Uterus (tissue), 2 donors: ENCODE data around the gene ST6GALNAC3.

Experiments
- POLR2A ChIP-seq, 2 donors: fragments of 450-650 bp; IDR thresholded peaks; one replicate each; pipeline ENCODE4 v1.6.1; 2016; ENCODE audit warnings: antibody characterized with exemption in 2 of 2, mild to moderate bottlenecking in 1 of 2, moderate library complexity in 1 of 2
- TF ChIP-seq, protein P1 (sequence below), 4 experiments: fragments of 200-600 bp in 2 of 4; fragments of 450-650 bp in 2 of 4; sonication (generic) in 2 of 4; IDR thresholded peaks; one replicate each; pipeline ENCODE4 v1.5.1; 2016 to 2019; ENCODE audit warnings: antibody characterized with exemption in 4 of 4, mild to moderate bottlenecking in 2 of 4, moderate library complexity in 1 of 4

DNA sequence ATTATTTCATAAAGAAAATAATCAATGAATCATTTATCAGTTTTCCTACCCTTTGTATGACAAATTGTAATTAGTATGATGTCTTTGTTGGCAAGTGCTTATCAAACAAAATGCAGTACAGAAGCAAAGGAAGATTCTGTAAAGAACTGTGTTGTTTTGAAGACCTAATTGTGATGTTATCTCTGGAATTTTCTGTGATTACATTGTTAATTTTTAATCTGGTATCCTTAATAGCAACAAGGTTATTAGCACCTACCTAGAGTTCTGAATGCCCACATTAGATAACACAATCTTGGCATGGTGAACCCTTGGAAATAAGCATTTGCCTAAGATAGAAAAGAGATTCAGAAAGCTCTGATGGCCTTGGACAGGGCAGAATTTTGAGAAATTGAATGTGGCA, 518.6 kb downstream of the ST6GALNAC3 start:
- TF ChIP-seq POLR2A (IDR thresholded peaks at IDR 0.05) = no peak
- TF ChIP-seq, protein P1, sequence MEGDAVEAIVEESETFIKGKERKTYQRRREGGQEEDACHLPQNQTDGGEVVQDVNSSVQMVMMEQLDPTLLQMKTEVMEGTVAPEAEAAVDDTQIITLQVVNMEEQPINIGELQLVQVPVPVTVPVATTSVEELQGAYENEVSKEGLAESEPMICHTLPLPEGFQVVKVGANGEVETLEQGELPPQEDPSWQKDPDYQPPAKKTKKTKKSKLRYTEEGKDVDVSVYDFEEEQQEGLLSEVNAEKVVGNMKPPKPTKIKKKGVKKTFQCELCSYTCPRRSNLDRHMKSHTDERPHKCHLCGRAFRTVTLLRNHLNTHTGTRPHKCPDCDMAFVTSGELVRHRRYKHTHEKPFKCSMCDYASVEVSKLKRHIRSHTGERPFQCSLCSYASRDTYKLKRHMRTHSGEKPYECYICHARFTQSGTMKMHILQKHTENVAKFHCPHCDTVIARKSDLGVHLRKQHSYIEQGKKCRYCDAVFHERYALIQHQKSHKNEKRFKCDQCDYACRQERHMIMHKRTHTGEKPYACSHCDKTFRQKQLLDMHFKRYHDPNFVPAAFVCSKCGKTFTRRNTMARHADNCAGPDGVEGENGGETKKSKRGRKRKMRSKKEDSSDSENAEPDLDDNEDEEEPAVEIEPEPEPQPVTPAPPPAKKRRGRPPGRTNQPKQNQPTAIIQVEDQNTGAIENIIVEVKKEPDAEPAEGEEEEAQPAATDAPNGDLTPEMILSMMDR (IDR thresholded peaks at IDR 0.05) = no peak
